ENCODE data around the gene FRMD4B. TPM values are rescaled to one million over a fixed set of nuclear protein-coding genes. Genes with fewer than 3 reads are reported as not detected.

FRMD4B gene
- total and polyA plus RNA-seq, 2 donors from 2014 or later: 11.8 to 50.5 TPM

DNA sequence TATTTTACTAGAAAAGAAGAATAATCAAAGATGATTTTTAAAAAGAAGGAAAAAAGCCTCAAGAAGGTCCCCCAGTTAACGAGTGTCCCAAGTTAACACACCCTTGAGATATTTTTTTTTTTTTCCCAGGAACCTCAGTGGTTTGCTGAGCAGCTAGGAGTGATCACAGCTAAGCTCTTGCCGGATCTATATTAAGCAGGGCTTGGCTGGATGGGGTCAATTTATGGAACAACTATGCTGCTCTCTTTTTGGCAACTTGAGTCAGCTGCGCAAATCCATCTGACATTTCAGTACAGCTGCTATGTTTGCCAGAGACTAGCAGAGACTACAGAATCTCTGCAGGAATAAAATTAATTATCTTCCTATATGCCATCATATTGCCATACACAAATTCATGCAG lies 263.5 kb downstream of the FRMD4B start, which contains the start of gene LMOD3:
Gene LMOD3 (minus strand): TSS at position 193 of the 400 bp plus-strand sequence. CDS start 209 bp downstream, outside the sequence.
- DNase-seq: no peak
- H3K9ac ChIP-seq (ENCODE audit: low read length in 3 of 3): no peak within 1 kb of the TSS

DNA sequence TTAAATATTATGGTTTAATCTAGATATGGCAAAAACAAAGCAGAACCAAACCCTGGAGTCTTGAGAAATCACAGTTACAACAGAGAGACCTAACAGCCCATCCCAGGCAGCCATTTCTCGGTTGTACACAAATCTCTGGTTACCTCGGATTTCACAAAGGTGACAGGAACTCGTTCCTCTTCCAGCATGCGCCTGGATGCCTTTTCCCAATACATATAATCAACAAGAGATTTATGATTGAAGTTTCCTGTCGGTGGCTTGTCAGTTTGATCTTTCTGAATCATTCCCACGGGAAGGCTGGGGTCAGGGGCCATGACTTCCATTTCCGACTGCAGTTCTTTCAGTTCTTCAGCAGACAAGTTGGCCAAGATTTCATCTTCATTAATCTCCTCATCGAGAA lies 263.9 kb downstream of the FRMD4B start:
- H3K27ac ChIP-seq (ENCODE audit: low read depth in 2 of 2, low read length in 2 of 2): no peak overlapping the region
- H3K4me1 ChIP-seq (ENCODE audit: control insufficient read depth in 2 of 3, insufficient read depth in 2 of 3, low read depth in 1 of 3, low read length in 3 of 3): no peaks in the 10 kb centered on the region
- TF ChIP-seq, protein P1, sequence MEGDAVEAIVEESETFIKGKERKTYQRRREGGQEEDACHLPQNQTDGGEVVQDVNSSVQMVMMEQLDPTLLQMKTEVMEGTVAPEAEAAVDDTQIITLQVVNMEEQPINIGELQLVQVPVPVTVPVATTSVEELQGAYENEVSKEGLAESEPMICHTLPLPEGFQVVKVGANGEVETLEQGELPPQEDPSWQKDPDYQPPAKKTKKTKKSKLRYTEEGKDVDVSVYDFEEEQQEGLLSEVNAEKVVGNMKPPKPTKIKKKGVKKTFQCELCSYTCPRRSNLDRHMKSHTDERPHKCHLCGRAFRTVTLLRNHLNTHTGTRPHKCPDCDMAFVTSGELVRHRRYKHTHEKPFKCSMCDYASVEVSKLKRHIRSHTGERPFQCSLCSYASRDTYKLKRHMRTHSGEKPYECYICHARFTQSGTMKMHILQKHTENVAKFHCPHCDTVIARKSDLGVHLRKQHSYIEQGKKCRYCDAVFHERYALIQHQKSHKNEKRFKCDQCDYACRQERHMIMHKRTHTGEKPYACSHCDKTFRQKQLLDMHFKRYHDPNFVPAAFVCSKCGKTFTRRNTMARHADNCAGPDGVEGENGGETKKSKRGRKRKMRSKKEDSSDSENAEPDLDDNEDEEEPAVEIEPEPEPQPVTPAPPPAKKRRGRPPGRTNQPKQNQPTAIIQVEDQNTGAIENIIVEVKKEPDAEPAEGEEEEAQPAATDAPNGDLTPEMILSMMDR (IDR thresholded peaks at IDR 0.05; ENCODE audit: borderline replicate concordance, extremely low read depth, insufficient read depth): no peak
- no peaks in the 10 kb centered on the region for H3K27me3 ChIP-seq (ENCODE audit: control insufficient read depth, insufficient read depth, low read length)
- no peaks in the 10 kb centered on the region for H3K9me3 ChIP-seq (ENCODE audit: control insufficient read depth in 2 of 3, insufficient read depth in 1 of 3, low read length in 3 of 3)
- H3K9ac ChIP-seq (ENCODE audit: low read length in 3 of 3): no peak overlapping the region
- intact Hi-C loops (cut with DNase I): no loop called here
- FAIRE-seq (no peak), DNase-seq (no peak)
- no peak overlapping the region for H3K4me3 ChIP-seq (ENCODE audit: low read length in 3 of 3)
- H3K36me3 ChIP-seq (ENCODE audit: control insufficient read depth in 2 of 3, insufficient read depth in 3 of 3, low read length in 3 of 3): no peaks in the 10 kb centered on the region

More for the DNA sequence above, 263.5 kb downstream of the FRMD4B start, which contains the start of gene LMOD3:
- TF ChIP-seq, protein P1 (IDR thresholded peaks at IDR 0.05; ENCODE audit: borderline replicate concordance, extremely low read depth, insufficient read depth): no peak
- no peaks in the 10 kb centered on the region for H3K36me3 ChIP-seq (ENCODE audit: control insufficient read depth in 2 of 3, insufficient read depth in 3 of 3, low read length in 3 of 3)
- no peaks in the 10 kb centered on the region for H3K9me3 ChIP-seq (ENCODE audit: control insufficient read depth in 2 of 3, insufficient read depth in 1 of 3, low read length in 3 of 3)
- intact Hi-C loops (cut with DNase I): no loop called here
- H3K27ac ChIP-seq (ENCODE audit: low read depth in 2 of 2, low read length in 2 of 2): no peak within 1 kb of the TSS
- no peak for FAIRE-seq
- no peaks in the 10 kb centered on the region for H3K27me3 ChIP-seq (ENCODE audit: control insufficient read depth, insufficient read depth, low read length)
- no peaks in the 10 kb centered on the region for H3K4me1 ChIP-seq (ENCODE audit: control insufficient read depth in 2 of 3, insufficient read depth in 2 of 3, low read depth in 1 of 3, low read length in 3 of 3)
- no peak within 1 kb of the TSS for H3K4me3 ChIP-seq (ENCODE audit: low read length in 3 of 3)

DNA sequence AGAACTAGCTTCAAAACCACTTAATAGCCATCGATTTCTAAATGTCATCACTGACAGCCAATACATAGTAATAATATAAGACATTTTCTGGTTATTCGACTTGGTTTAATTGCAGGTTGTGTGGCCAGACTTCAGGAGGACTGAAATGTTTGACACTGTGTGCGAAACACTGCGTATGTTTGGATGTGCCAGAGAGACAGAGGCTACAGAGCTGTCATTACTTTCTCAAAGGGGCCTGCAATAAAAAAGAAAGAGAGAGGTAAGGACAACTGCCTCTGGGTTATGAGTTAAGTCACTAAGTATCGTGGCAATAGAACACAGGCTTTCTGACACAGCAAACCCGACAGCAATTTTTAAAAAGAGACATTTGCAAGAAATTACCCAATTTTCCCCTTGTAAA lies 264.4 kb downstream of the FRMD4B start:
- FAIRE-seq: no peak
- no peak overlapping the region for H3K9ac ChIP-seq (ENCODE audit: low read length in 3 of 3)
- H3K4me3 ChIP-seq (ENCODE audit: low read length in 3 of 3): no peak overlapping the region
- no peaks in the 10 kb centered on the region for H3K36me3 ChIP-seq (ENCODE audit: control insufficient read depth in 2 of 3, insufficient read depth in 3 of 3, low read length in 3 of 3)
- H3K27ac ChIP-seq (ENCODE audit: low read depth in 2 of 2, low read length in 2 of 2): no peak overlapping the region
- DNase-seq: no peak
- no peaks in the 10 kb centered on the region for H3K4me1 ChIP-seq (ENCODE audit: control insufficient read depth in 2 of 3, insufficient read depth in 2 of 3, low read depth in 1 of 3, low read length in 3 of 3)
- no peaks in the 10 kb centered on the region for H3K9me3 ChIP-seq (ENCODE audit: control insufficient read depth in 2 of 3, insufficient read depth in 1 of 3, low read length in 3 of 3)
- TF ChIP-seq, protein P1 (IDR thresholded peaks at IDR 0.05; ENCODE audit: borderline replicate concordance, extremely low read depth, insufficient read depth): no peak
- intact Hi-C loops (cut with DNase I): no loop called here
- no peaks in the 10 kb centered on the region for H3K27me3 ChIP-seq (ENCODE audit: control insufficient read depth, insufficient read depth, low read length)
